SW480 (cell line): ENCODE data around the gene BTRC.
"Not testable (repeated sequence)": the region's sequence is repeated elsewhere in the genome, so short reads cannot be mapped to it uniquely, and the experiment has no call there.

Experiments used
- DNase-seq: peaks from one replicate; pipeline ENCODE4 v3.0.0-alpha.2; 2016; ENCODE audit warnings: low spot score

The BTRC gene

GRCh38 chr10:101346177-101346576, 7.8 kb upstream of the BTRC start:
- peak; percentile 20 for DNase-seq

- DNase-seq = no peak
These were observed 2.9 kb upstream of the BTRC start for GRCh38 chr10:101351017-101351416.

- no peak for DNase-seq
These were observed 2.5 kb upstream of the BTRC start for GRCh38 chr10:101351477-101351876.

GRCh38 chr10:101352857-101353256, 1.1 kb upstream of the BTRC start:
- DNase-seq = not testable (repeated sequence)

- DNase-seq = peak; percentile 55
These were observed 535 bp downstream of the BTRC start for GRCh38 chr10:101354328-101355071.

- no peak for DNase-seq
These were observed 1.2 kb downstream of the BTRC start for GRCh38 chr10:101355072-101355706.

DNA sequence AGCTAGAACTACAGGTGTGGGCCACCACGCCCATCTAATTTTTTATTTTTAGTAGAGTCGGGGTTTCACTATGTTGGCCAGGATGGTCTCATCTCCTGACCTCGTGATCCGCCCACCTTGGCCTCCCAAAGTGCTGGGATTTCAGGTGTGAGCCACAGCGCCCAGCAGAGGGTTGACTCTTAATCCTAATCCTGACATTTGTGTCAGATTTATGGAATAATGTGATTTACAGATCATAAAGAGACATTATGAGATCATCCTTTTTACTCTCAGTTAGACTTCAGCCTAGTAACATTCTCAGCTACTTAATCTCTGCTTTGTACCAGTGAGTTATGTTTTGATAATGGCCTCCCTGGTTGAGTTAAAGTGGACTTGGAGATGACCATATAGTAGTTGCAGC, 2.2 kb downstream of the BTRC start:
- no peak for DNase-seq

GRCh38 chr10:101357958-101358357, 4.0 kb downstream of the BTRC start:
- no peak for DNase-seq

DNA sequence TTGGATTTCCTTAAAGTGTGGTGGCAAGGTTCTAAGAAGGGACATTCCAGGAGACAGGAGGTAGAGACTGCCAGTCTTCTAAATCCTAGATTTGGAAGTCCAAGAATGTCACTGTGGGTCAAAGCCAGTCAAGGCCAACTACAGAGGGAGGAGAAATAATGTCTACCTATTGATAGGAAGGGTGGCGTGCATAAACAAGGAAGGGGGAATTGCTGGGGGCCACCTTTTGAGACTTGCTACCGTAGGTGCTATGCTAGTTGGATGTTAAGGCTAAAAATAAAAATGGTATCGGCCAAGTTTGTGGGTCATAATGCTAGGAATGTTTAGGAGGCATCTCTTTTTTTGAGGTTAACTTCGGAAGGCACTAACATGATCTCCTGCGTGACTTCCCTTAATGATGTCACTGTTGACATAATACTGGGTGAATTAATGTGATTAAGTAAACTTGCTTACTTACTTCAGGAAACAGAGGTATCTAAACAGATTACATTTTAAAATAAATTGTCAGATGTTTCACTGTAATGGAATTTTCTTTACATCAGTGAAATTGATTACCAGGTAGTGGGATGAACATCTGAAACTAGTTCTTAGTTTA, 4.8 kb downstream of the BTRC start:
- no peak for DNase-seq

- not testable (repeated sequence) for DNase-seq
These were observed 6.1 kb downstream of the BTRC start for GRCh38 chr10:101360090-101360489.

DNA sequence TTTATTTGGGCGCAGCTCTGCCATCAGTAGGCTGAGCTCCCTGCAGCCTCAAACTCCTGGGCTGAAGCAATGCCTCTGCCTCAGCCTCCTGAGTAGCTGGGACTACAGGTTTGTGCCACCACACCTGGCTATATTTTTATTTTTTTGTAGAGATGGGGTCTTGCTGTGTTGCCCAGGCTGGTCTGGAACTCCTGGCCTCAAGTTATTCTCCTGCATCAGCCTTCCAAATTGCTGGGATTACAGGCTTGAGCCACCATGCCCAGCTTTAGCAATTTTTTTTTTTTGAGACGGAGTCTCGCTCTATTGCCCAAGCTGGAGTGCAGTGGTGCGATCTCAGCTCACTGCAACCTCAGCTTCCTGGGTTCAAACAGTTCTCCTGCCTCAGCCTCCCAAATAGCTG, 6.9 kb downstream of the BTRC start:
- not testable (repeated sequence) for DNase-seq

- no peak for DNase-seq
These were observed 10.0 kb downstream of the BTRC start for GRCh38 chr10:101363850-101364400.

- no peak for DNase-seq
These were observed 10.8 kb downstream of the BTRC start for GRCh38 chr10:101364721-101365120.

DNA sequence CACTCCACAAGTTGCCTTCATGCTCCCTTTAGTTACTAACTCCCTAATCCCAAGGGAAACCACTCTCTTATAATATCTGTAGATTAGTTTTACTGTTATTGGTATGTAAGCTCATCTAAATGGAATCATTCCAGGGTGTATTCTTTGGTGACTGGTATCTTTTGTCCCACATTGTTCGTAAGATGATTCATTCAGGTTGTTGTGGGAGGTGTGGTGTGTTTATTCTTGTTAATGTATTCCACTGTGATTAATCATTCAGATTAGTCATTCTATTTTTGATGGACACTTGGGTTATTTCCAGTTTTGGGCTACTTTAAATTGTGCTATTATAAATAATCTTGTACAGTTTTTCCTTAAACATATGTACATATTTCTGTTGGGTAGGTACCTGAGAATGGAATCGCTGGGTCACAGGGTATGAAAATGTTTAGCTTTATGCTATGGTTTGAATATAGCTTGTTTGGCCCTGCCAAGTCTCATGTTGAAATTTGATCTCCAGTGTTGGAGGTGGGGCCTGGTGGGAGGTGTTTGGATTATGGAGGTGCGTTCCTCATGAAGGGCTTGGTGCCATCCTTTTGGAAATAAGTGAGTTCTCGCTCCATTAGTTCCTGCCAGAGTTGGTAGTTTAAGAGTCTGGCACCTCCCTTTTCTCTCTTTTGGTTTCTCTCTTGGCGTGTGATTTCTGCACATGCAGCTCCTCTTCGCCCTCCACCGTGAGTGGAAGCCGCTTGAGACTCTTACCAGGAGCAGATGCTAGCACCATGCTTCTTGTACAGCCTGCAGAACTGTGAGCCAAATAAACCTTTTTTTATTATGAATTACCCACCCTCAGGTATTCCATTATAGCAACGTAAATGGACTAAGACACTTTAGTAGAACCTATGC, 13.8 kb downstream of the BTRC start:
- peak; percentile 92 for DNase-seq

- no peak for DNase-seq
These were observed 19.1 kb downstream of the BTRC start for GRCh38 chr10:101373063-101373462.

DNA sequence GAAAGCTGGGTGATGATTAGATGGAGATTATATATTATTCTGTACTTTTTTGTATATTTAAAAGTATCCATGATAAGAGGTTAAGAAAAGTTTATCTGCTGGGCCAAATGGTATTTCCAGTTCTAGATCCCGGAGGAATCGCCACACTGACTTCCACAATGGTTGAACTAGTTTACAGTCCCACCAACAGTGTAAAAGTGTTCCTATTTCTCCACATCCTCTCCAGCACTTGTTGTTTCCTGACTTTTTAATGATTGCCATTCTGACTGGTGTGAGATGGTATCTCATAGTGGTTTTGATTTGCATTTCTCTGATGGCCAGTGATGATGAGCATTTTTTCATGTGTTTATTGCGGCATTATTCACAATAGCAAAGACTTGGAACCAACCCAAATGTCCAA, 20.0 kb downstream of the BTRC start:
- not testable (repeated sequence) for DNase-seq

GRCh38 chr10:101375076-101375475, 21.1 kb downstream of the BTRC start:
- DNase-seq = no peak

DNA sequence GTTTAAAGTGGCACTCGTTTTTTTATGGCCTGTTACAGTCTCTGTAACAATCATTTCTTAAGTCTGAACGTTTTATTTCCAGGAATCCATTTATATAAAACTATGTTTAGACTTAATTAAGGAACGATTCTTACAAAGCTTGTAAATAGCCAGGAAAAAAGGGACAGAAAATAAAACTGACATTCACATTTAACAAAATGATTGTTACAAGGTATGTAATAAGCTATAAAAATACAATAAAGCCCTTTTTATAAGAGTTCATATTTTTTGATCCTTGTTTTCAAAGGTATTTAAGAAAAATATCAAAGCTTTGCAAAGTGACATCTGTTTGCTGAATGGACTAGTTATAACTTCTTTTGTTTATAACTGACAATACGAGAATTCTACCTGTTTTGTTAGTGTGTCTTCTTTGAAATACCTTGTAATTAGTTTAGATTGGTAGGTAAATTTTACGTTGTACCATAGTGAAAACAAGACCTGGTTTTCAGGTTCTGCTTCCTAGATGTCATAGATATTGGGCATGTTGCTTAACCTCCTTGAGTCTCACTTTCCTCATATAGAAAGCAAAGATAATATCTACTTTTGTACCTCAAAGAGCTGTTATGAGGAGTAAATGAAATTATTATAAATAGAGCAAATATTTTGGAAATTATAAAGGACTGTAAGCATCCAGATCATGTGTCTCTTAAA, 25.8 kb downstream of the BTRC start:
- no peak for DNase-seq

GRCh38 chr10:101380353-101381017, 26.5 kb downstream of the BTRC start:
- no peak for DNase-seq

- no peak for DNase-seq
These were observed 32.1 kb downstream of the BTRC start for GRCh38 chr10:101385866-101386658.
